OCI-LY1 (cell line): ENCODE data around the gene RERE.

Source experiments
- CTCF ChIP-seq: fragments of 200-600 bp; sonication (generic), shearing (Covaris generic); IDR thresholded peaks from 2 replicates; pipeline ENCODE4 v1.5.1; 2017; ENCODE audit warnings: mild to moderate bottlenecking, antibody characterized with exemption, low read length, moderate library complexity, mixed read lengths
- EZH2 ChIP-seq: fragments of 200-600 bp; sonication (generic), shearing (Covaris generic); IDR thresholded peaks from 2 replicates; pipeline ENCODE4 v1.8.0; 2017; ENCODE audit warnings: borderline replicate concordance, mixed run types, mild to moderate bottlenecking, antibody characterized with exemption, low read length, moderate library complexity, mixed read lengths

- TF ChIP-seq CTCF (no peak), EZH2 (no peak)
Observed at GRCh38 chr1:8402109-8402710, 415.2 kb downstream of the RERE start.
